NCI-H1048 (cell line): ENCODE data around the gene PHF21B.

Source experiments
- DNase-seq: peaks from one replicate; lab custom pipeline; 2025; lab: John Stamatoyannopoulos, UW

PHF21B gene

DNA sequence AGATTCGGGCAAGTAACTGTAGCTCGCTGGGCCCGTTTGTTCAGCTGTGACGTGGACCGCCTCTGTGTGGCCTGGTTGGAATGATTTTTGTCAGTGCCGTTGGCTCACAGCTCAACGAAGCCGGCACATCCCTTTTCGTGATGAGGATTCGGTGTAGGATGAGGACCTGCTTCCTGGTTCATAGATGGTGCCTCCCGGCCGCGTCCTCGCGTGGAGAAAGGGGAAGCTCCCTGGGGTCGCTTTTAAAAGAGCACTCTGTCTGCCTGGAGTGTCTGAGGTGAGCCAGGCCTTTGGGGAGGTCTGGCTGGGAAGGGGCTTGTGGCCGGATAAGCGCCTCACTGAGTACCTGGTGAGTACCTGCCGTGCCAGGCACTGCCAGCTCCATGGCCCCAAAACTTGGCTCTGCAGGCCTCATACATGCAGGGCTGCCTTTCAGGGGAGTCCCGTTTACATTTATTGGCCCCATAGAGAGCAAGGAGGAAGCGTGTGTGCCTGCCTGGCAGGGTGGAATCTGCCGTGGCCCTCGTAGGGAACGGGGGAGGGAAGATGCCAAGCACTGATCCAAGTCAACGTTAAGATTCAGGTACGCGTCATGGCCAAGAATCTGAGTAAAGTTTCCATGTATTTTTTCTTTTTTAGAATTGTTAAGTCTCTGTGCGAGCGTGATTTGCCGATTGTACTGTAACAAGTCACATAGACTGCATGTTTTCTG is 169.0 kb downstream of the PHF21B start:
- no peak for DNase-seq

DNA sequence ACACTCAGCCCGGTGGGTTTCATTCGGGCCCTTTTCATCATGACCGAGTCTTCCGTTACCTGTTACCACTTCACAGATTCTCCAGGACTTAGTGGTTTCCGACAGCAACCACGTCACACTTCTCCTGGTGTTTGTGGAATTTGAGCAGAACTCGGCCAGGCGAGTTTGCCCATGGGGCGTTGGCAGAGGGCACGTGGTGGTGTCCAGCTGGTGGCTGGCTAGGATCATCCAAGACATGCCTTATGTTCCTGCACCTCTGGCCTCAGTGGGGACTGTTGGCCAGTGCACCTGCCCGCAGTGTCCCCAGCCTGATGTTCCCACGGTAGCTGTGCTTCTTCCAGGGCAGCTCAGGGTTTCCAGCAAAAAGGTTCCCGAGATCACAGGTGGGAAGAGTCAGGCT is 170.1 kb downstream of the PHF21B start:
- no peak for DNase-seq

DNA sequence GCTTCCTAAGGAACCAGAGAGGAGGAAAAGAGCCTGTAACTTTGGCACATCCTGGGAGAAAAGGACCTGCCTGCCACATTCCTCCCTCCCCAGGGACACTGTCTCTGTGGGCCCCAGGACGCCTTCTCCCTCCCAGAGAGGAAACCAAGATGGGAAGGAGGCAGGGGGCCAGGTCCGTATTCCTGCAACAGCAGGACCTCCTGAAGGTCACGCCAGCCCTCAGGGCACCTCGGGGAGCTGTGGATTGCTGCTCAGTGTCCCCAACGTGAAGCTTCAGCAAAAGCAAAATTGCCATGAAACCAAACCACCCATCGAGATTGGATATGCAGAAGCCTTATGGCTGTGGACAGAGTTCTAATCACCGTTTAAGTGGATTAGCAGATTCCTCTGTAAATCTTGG is 170.7 kb downstream of the PHF21B start:
- no peak for DNase-seq

DNA sequence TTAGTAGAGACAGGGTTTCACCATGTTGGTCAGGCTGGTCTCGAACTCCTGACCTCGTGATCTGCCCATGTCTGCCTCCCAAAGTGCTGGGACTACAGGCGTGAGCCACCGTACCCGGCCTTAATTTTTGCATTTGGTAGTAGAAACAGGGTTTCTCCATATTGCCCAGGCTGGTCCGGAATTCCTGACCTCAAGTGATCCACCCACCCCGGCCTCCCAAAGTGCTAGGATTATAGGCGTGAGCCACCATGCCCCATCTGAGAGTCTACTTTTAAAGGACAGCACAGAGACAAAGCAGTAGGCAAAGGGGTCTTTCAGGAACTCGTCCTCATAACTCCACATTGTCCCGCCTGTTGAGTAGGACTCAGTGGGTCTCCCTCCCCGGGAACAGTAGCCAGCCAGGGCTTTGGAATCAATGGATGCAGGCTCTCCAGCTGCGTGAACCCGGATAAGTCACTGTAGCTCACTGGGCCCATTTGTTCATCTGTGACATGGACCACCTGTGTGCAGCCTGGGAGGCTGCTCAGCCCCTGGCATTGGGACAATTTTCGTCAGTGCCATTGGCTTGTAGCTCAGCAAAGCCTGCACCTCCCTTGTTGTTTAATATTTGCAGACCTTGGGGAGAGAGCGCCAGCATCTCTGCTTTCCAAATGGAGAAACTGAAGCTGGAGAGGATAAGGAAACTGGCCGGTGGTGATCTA is 171.3 kb downstream of the PHF21B start:
- no peak for DNase-seq

DNA sequence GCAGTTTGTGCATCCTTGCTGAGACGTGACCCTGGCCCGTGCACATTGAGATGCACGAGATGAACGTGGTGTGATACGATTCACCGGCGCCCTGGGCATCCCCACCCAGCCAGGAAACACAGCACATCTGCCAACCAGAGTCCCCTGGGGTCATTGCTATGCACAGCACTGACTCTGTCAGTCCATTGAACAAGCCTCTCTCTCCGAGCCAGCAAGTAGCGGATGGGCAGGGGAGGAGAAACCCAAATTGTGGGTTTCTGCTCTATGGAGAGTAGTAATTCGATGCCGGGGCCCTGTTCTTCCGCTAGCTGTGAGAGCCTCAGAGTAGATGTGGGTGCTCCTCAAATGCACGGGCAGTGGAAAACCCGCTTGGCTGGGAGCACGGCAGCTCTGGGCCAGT is 172.3 kb downstream of the PHF21B start:
- DNase-seq = no peak

DNA sequence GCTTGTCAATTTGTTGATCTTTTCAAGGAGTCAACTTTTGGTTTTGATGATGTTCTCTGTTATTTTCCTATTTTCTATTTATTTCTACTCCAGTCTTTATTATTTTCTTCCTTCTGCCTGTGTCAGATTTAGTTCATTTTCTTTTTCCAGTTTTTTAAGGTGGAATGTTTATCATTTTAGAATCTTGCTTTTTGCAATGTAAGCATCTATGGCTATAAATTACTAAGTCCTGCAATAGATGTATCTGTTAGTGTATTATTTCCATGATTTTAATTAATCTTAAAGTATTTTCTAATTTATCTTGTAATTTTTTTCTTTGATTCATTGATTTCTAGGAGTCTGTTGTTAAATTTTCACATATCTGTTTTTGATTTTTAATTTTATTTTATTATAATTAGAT is 175.7 kb downstream of the PHF21B start:
- no peak for DNase-seq

DNA sequence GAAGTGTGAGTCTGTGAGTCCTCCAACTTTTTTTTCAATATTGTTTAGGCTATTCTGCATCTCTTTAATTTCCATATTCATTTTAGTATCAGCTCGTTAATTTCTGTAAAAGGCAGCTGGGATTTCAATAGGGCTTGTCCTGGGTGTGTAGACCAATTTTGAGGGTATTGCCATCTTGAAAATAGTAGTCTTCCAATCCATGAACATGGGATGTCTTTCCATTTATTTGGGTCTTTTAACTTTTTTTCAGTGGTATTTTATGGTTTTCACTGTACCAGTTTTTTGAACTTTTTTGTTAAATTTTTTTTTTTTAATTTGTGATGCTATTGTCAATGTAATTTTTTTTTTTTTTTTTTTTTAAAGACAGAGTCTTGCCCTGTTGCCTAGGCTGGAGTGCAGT is 177.9 kb downstream of the PHF21B start:
- DNase-seq = no peak
